BE2C (cell line): ENCODE results near the gene UBXN10.

Experiments used
- DNase-seq: peaks from one replicate; pipeline ENCODE4 v3.0.0-alpha.2; 2020
- H3K27me3 ChIP-seq: fragments of 250-450 bp; sonication (Bioruptor Pico); 2 replicates; pipeline ENCODE4 v1.5.1; 2020; ENCODE audit warnings: mild to moderate bottlenecking
- H3K36me3 ChIP-seq: fragments of 250-450 bp; sonication (Bioruptor Pico); 2 replicates; pipeline ENCODE4 v1.5.1; 2020; ENCODE audit warnings: mild to moderate bottlenecking
- H3K4me1 ChIP-seq: fragments of 250-450 bp; sonication (Bioruptor Pico); 2 replicates; pipeline ENCODE4 v1.5.1; 2020
- H3K4me3 ChIP-seq: 2 replicates; pipeline ENCODE4 v1.5.1; 2011; ENCODE audit warnings: low read depth, low read length
- H3K9me3 ChIP-seq: fragments of 250-450 bp; sonication (Bioruptor Pico); 2 replicates; pipeline ENCODE4 v1.5.1; 2020
- TF ChIP-seq, protein P1 (sequence below): IDR thresholded peaks from 2 replicates; pipeline ENCODE4 v1.5.1; 2012; ENCODE audit warnings: mild to moderate bottlenecking, low read depth, low read length

UBXN10 gene

DNA sequence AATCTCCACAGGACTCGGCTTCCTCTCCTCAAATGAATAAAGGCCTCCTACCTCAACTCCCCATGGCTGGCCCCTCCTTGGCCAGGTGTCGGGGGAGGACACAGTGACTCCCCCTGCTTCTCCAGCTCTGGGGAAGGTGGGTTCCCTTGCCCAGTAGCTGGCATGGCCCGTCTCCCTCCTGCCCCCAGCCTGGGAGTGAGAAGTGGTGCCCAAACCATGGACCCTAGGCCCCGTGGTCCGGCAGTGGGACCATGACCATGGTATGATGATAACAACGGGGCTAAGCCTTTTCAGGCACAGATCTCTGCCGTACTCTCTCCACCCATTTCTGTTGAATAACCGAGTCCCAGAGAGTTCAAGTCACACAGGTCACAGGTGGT, 35.6 kb upstream of the UBXN10 start:
- H3K4me1 ChIP-seq: no peaks in the 10 kb centered on the region
- TF ChIP-seq, protein P1, sequence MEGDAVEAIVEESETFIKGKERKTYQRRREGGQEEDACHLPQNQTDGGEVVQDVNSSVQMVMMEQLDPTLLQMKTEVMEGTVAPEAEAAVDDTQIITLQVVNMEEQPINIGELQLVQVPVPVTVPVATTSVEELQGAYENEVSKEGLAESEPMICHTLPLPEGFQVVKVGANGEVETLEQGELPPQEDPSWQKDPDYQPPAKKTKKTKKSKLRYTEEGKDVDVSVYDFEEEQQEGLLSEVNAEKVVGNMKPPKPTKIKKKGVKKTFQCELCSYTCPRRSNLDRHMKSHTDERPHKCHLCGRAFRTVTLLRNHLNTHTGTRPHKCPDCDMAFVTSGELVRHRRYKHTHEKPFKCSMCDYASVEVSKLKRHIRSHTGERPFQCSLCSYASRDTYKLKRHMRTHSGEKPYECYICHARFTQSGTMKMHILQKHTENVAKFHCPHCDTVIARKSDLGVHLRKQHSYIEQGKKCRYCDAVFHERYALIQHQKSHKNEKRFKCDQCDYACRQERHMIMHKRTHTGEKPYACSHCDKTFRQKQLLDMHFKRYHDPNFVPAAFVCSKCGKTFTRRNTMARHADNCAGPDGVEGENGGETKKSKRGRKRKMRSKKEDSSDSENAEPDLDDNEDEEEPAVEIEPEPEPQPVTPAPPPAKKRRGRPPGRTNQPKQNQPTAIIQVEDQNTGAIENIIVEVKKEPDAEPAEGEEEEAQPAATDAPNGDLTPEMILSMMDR: no peak
- no peaks in the 10 kb centered on the region for H3K9me3 ChIP-seq
- H3K27me3 ChIP-seq: no peaks in the 10 kb centered on the region
- H3K4me3 ChIP-seq: no peak overlapping the region
- H3K36me3 ChIP-seq: no peaks in the 10 kb centered on the region
- DNase-seq: no peak

DNA sequence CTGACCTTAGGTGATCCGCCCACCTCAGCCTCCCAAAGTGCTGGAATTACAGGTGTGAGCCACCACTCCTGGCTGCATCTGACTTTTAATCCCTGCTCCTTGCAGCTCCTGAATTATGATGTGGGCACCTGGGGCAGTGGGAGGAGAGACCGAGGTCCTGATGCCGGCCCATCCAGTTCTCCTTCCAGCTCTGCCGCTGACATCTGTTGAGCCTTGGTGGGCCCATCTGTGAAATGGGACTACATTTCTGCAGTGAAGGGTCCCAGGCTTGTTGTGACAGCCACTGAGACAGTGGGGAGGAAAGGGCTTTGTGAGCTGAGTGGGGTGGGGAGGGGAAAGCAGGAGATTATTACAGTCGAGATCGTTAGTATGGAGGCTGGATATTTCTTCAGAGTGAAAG, 34.9 kb upstream of the UBXN10 start:
- Histone ChIP-seq H3K9me3 (no peaks in the 10 kb centered on the region), H3K27me3 (no peaks in the 10 kb centered on the region), H3K4me3 (no peak overlapping the region), H3K4me1 (no peaks in the 10 kb centered on the region), H3K36me3 (no peaks in the 10 kb centered on the region)
- TF ChIP-seq, protein P1: no peak
- DNase-seq: no peak

DNA sequence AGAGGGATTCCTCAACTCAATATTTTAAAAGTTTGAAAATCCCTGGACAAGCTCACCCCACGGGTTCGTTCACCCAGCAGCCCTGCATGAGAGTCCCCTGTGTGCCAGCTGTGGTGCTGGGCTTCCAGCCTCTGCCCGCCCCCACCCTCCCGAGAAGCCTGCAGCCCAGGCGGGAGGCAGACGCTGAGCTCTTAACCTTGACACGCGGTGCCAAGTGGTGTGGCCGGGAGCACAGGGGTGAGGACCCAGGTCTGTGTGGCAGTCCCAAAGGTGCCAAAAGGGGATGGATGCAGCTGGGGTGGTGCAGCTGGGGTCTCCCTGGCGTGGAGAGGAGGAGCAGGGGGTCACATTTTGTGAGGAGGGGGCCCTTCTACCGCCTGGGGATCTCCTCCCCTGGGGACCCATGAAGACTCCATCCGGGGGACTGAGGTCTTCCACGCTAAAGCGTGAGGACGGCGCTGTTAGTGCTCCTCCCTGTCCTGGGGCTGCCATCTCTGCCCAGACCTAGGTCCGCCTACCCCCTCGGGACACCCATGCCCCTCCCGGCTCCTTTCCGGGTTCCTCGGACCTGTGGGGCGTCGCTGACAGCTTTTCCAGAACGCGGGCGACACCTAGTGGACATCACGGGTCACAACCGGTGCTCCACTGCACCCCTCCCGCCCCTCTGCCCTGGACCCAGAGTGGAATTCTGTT, 33.8 kb upstream of the UBXN10 start:
- no peaks in the 10 kb centered on the region for H3K9me3 ChIP-seq
- no peaks in the 10 kb centered on the region for H3K4me1 ChIP-seq
- TF ChIP-seq, protein P1: peak; percentile 59
- peak overlapping the region; percentile 57 for H3K4me3 ChIP-seq
- H3K27me3 ChIP-seq: no peaks in the 10 kb centered on the region
- DNase-seq: peak; percentile 80
- no peaks in the 10 kb centered on the region for H3K36me3 ChIP-seq

DNA sequence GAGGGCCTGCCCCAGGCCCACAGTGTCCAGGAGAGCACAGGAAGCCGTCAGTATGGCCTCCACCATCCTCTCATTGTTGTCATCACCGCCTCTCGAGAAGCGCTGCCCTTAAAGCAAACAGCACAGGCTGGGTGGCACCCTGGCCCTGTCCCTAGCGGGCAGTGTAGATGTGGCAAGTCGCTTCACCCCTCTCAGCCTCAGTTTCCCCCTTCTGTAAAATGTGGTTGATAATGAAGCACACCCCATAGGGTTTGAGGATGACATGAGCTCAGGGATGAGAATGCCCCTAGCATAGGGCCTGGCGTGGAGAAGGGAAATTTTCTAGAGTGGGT, 33.3 kb upstream of the UBXN10 start:
- Histone ChIP-seq H3K9me3 (no peaks in the 10 kb centered on the region), H3K4me1 (no peaks in the 10 kb centered on the region), H3K4me3 (no peak overlapping the region), H3K27me3 (no peaks in the 10 kb centered on the region), H3K36me3 (no peaks in the 10 kb centered on the region)
- TF ChIP-seq, protein P1: no peak
- DNase-seq: no peak

DNA sequence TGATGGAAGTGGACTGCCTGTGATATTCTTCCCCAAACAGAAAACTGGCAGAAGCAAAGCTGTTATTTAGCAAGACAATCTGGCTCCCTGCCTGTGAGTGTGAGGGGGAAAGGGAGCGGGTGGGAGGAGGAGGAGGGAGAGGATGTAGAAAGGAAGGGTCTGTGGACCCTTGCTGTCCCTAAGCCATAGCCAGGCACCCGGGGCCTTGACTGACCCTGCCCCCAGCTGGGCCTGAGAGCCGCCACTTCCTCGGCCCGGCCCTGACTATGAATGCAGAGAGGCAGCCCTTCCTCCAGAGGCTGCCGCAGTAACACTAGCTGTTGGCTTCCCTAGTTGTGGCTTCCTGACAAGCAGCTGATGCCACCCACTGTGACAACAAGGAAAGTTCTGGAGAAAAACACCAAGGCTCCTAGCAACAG, 32.9 kb upstream of the UBXN10 start:
- DNase-seq: no peak
- Histone ChIP-seq H3K9me3 (no peaks in the 10 kb centered on the region), H3K4me3 (no peak overlapping the region), H3K36me3 (no peaks in the 10 kb centered on the region), H3K27me3 (no peaks in the 10 kb centered on the region), H3K4me1 (no peaks in the 10 kb centered on the region)
- TF ChIP-seq, protein P1: no peak

DNA sequence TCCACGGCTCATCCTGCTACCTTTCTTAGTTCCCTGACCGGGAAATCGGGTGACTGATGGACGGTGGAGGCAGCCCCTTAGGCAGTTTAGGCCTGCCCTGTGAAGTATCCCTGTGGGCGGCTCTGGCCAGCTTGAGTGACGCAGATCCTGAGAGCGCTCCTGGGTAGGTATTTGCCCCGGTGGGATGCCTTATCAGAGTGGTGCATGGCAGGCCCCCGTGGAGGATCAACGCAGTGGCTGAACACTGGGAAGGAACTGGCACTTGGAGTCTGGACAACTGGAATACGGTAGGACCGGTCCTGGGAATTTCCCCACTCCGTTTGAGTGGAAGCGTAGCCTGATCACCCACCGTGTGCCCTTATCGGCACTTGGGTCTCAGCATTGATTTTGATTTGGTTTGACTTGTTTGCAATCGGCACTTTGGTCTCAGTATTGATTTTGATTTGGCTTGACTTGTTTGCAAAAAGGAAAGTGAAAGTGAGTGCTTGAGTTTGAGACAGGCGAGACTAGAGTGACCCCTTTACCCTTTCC, 31.5 kb upstream of the UBXN10 start:
- DNase-seq: no peak
- Histone ChIP-seq H3K9me3 (no peaks in the 10 kb centered on the region), H3K27me3 (no peaks in the 10 kb centered on the region)

More for the DNA sequence above, 31.5 kb upstream of the UBXN10 start:
- TF ChIP-seq, protein P1: no peak
- Histone ChIP-seq H3K4me1 (no peaks in the 10 kb centered on the region), H3K4me3 (no peak overlapping the region), H3K36me3 (no peaks in the 10 kb centered on the region)
